ENCODE results near the gene ERCC5.
A peak's percentile ranks its signal among the peaks of the same experiment; 100 is the strongest.

ERCC5 gene

GRCh38 chr13:102845630-102846260 is at the start of gene ERCC5:
TSS of gene ERCC5 (plus strand) at chr13:102846032. CDS start at chr13:102846267, 235 bp downstream.
- Mint-ChIP-seq H3K36me3 (ENCODE audit: low read depth) (no peaks in the 10 kb centered on the region), H3K4me1 (peaks cover 20% of the 10 kb centered on the region), H3K27ac (peak within 1 kb of the TSS; percentile 99), H3K4me3 (peak within 1 kb of the TSS; percentile 96), H3K27me3 (ENCODE audit: low read depth, poor library complexity) (no peaks in the 10 kb centered on the region), H3K9me3 (no peaks in the 10 kb centered on the region)
- peak; percentile 92 for DNase-seq
- TF ChIP-seq, protein P1, sequence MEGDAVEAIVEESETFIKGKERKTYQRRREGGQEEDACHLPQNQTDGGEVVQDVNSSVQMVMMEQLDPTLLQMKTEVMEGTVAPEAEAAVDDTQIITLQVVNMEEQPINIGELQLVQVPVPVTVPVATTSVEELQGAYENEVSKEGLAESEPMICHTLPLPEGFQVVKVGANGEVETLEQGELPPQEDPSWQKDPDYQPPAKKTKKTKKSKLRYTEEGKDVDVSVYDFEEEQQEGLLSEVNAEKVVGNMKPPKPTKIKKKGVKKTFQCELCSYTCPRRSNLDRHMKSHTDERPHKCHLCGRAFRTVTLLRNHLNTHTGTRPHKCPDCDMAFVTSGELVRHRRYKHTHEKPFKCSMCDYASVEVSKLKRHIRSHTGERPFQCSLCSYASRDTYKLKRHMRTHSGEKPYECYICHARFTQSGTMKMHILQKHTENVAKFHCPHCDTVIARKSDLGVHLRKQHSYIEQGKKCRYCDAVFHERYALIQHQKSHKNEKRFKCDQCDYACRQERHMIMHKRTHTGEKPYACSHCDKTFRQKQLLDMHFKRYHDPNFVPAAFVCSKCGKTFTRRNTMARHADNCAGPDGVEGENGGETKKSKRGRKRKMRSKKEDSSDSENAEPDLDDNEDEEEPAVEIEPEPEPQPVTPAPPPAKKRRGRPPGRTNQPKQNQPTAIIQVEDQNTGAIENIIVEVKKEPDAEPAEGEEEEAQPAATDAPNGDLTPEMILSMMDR (IDR thresholded peaks at IDR 0.05), result no peak

DNA sequence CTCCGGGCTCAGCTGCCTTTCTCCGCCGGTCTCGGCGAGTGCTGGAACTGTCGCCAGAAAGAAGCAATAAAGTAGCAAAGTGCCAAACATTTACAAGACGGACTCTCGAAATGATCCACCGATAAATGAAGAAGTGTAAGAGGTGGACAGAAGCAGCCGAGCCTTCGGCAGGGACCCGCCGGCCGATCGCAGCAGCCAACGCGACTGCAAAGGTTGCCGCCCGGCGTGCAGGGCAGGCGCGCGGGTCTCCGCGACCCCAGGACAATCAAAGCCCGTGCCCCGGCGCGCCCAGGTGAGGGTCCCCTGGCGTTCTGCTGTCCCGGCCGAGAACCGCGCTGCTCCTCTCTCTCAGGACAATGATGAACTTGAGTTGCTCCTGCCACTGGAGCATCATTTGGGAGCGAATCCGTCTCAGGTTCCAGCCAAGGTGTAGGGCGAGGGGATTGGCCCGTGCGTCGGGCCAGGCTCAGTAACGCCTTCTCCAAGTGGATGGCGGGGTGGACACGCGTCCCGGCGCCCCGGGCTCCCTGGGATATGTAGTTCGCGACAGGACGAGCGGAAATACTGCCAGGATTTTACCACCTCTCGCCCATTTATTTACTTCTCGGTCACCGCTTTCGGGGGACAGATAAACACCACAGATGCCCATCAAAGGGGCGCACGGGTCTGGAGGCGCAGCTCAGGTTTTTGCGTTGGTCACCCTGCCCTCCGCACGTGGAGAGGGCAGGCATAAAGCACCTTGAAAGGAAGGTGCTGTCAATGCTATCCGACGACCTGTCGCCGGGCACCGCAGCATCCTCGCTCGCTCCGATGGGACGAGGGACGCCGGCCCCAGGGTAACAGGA is 47.0 kb upstream of the ERCC5 start, which contains the start of the genes BIVM and POGLUT2:
TSS of gene BIVM (plus strand) at position 539 of the 845 bp plus-strand sequence. CDS start 8,149 bp downstream, outside the sequence.
TSS of gene POGLUT2 (minus strand) at position 396 of the 845 bp plus-strand sequence. CDS start at position 90, 306 bp downstream.
- TF ChIP-seq, protein P1 (IDR thresholded peaks at IDR 0.05), result no peak
- no peaks in the 10 kb centered on the region for H3K27me3 Mint-ChIP-seq (ENCODE audit: low read depth, poor library complexity)
- peak; percentile 86 for DNase-seq
- H3K9me3 Mint-ChIP-seq, result no peaks in the 10 kb centered on the region
- peaks cover 32% of the 10 kb centered on the region for H3K4me1 Mint-ChIP-seq
- H3K27ac Mint-ChIP-seq, result peak within 1 kb of the TSS; percentile 62
- H3K4me3 Mint-ChIP-seq, result peak within 1 kb of the TSS; percentile 97
- peaks cover 15% of the 10 kb centered on the region for H3K36me3 Mint-ChIP-seq (ENCODE audit: low read depth)

DNA sequence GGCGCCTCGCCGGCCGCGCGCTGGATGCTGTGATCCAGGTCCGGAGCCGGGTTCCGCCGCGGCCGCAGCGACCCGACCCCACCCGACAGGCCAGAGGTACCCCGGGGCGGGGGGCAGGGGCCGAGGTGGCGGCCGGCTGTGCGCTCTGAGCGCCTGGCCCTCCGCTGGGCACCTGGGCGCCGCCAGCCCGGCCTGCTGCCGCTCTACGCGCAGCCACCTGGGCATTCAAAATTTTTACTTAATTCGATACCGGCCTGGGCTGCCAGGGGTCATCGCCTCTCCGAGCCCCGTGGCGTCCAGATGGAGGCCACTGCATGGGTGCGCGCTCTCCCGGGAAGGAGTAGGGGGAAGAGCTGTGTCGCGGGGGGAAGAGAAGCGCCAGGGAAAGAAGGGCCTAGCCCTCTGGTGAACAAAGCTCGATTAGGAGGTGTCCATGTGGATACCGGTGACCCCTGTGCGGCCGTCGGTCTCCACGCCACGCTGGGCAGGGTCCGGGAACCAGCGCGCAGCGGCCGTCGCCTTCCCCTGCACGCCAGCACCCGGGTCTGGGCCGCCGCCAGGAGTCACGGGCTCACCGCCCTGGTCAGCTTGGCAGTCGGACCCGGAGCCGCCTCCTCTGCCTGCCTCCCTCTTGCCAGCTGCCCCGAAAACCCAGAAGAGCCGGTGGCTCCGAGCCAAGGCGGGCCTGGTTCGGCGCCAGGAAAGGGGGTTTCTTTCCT is 46.2 kb upstream of the ERCC5 start:
- peaks cover 11% of the 10 kb centered on the region for H3K36me3 Mint-ChIP-seq (ENCODE audit: low read depth)
- DNase-seq, result peak; percentile 59

GRCh38 chr13:102800145-102801041 is 45.4 kb upstream of the ERCC5 start:
- DNase-seq, result peak; percentile 84
- Mint-ChIP-seq H3K27ac (no peak overlapping the region), H3K36me3 (ENCODE audit: low read depth) (peaks cover 19% of the 10 kb centered on the region), H3K9me3 (peaks cover 2% of the 10 kb centered on the region), H3K4me1 (peaks cover 32% of the 10 kb centered on the region), H3K27me3 (ENCODE audit: low read depth, poor library complexity) (no peaks in the 10 kb centered on the region), H3K4me3 (peak overlapping the region; percentile 97)
- TF ChIP-seq, protein P1 (IDR thresholded peaks at IDR 0.05), result peak; percentile 70

More for the DNA sequence above, 46.2 kb upstream of the ERCC5 start:
- H3K4me1 Mint-ChIP-seq, result peaks cover 32% of the 10 kb centered on the region
- no peaks in the 10 kb centered on the region for H3K9me3 Mint-ChIP-seq
- H3K4me3 Mint-ChIP-seq, result peak overlapping the region; percentile 97
- H3K27ac Mint-ChIP-seq, result no peak overlapping the region
- H3K27me3 Mint-ChIP-seq (ENCODE audit: low read depth, poor library complexity), result no peaks in the 10 kb centered on the region
- TF ChIP-seq, protein P1 (IDR thresholded peaks at IDR 0.05), result no peak

DNA sequence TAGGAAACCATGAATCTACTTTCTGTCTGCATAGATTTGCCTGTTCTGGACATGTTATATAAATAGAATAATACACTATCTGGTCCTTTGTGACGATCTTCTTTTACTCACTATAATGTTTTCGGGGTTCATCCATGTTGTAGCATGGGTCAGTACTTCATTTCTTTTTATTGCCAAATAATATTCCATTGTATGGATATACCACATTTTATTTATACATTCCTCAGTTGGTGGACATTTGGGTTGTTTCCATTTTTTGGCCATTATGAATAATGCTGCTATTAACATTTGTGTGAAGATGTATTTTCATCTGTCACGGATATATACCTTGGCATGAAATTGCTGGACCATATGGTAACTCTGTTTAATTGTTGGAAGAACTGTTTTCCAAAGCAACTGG is 40.2 kb upstream of the ERCC5 start:
- peaks cover 13% of the 10 kb centered on the region for H3K4me1 Mint-ChIP-seq
- H3K9me3 Mint-ChIP-seq, result peaks cover 28% of the 10 kb centered on the region
- H3K36me3 Mint-ChIP-seq (ENCODE audit: low read depth), result peaks cover 58% of the 10 kb centered on the region
- H3K4me3 Mint-ChIP-seq, result no peak overlapping the region
- no peak for DNase-seq
- no peaks in the 10 kb centered on the region for H3K27me3 Mint-ChIP-seq (ENCODE audit: low read depth, poor library complexity)
- TF ChIP-seq, protein P1 (IDR thresholded peaks at IDR 0.05), result no peak
- no peak overlapping the region for H3K27ac Mint-ChIP-seq
